ENCODE data around the gene MICU1.
"Not testable (repeated sequence)": the region's sequence is repeated elsewhere in the genome, so short reads cannot be mapped to it uniquely, and the experiment has no call there.

Gene MICU1

GRCh38 chr10:72513910-72514309 is 112.0 kb downstream of the MICU1 start:
- Histone ChIP-seq H3K4me3 (no peak overlapping the region), H3K27ac (no peak overlapping the region)

DNA sequence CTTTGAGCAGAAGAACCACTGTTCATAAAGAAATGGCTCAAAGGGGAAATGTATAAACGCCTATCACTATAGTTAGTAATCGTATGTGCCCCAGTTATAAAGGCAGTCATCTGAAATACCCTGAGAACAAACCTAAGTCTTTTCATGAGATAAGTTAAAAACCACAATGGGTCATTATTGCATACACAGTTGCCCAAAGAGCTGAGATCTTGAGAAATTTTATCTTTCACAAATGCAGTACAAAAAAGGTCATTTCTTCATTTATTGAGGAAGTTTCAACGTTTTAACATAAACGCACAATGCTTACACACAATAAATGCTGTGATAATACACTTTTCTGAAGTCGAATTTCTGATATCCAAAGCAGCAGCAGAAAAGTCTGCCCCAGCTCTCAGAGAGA is 114.4 kb downstream of the MICU1 start:
- H3K27ac ChIP-seq, result no peak overlapping the region
- no peak overlapping the region for H3K4me3 ChIP-seq

- no peak overlapping the region for H3K4me3 ChIP-seq
- no peak overlapping the region for H3K27ac ChIP-seq
Measured at GRCh38 chr10:72509941-72510340, 115.9 kb downstream of the MICU1 start.

GRCh38 chr10:72509206-72509799 is 116.6 kb downstream of the MICU1 start:
- Histone ChIP-seq H3K4me3 (no peak overlapping the region), H3K27ac (no peak overlapping the region)

DNA sequence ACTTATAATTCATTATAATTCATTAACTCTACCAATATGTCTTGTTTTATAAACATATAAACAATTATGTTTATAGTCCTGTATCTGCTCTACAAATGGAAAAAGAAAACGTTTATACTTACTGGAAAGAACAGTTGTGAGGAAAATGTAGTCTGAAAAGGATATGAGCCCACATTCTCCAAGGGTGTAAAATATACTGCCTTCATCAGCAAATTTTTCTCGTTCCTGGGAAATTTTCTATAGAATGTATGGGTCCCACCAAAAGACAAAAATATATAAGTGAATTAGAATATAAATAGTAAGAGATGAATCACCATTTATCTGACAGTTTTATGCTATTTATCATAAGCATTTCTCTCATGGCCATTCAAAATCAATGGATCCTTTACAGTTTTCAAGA is 117.8 kb downstream of the MICU1 start:
- no peak overlapping the region for H3K27ac ChIP-seq
- H3K4me3 ChIP-seq, result no peak overlapping the region

- H3K4me3 ChIP-seq, result no peak overlapping the region
Measured at GRCh38 chr10:72506474-72506873, 119.4 kb downstream of the MICU1 start.

GRCh38 chr10:72505435-72505834 is 120.4 kb downstream of the MICU1 start:
- Histone ChIP-seq H3K4me3 (no peak overlapping the region), H3K27ac (no peak overlapping the region)

More at GRCh38 chr10:72506474-72506873, 119.4 kb downstream of the MICU1 start:
- H3K27ac ChIP-seq, result no peak overlapping the region

DNA sequence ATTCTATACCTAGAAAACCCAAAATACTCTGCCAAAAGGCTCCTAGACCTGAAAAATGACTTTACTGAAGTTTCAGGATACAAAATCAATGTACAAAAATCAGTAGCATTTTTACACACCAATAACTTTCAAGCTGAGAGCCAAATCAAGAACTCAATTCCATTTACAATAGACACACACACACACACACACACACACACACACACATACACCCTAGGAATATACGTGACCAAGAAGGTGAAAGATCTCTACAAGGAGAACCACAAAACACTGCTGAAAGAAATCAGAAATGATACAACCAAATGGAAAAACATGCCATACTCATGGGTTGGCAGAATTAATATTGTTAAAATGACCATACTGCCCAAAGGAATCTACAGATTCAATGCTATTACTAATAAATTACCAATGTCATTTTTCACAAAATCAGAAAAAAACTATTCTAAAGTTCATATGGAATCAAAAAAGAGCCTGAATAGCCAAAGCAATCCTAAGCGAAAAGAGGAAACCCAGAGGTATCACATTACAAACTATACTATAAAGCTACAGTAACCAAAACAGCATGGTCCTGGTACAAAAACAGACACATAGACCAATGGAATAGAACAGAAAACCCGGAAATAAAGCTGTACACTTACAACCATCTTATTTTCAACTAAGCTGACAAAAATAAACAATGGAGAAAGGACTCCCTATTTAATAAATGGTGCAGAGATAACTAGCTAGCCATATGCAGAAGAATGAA is 122.0 kb downstream of the MICU1 start:
- Histone ChIP-seq H3K27ac (no peak overlapping the region), H3K4me3 (no peak overlapping the region)

DNA sequence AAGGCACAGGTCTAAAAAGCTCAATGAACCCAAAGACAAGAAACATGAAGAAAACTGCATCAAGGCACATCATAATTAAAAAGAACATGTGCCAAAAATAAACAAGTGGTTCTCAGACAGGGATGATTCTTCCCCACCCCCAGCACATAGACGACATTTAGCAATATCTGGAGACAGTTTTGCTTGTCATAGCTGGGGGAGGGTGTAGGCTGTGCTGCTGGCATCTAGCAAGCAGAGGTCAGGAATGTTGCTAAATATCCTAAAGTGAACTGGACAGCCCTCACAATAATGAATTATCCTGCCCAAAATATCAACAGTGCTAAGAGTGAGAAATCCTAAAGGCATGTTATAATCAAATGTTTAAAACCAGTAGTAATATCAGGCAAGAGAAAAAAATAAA is 122.6 kb downstream of the MICU1 start:
- Histone ChIP-seq H3K27ac (no peak overlapping the region), H3K4me3 (no peak overlapping the region)

GRCh38 chr10:72502581-72502980 is 123.3 kb downstream of the MICU1 start:
- Histone ChIP-seq H3K27ac (no peak overlapping the region), H3K4me3 (no peak overlapping the region)

GRCh38 chr10:72499701-72500100 is 126.2 kb downstream of the MICU1 start:
- no peak overlapping the region for H3K27ac ChIP-seq
- no peak overlapping the region for H3K4me3 ChIP-seq

DNA sequence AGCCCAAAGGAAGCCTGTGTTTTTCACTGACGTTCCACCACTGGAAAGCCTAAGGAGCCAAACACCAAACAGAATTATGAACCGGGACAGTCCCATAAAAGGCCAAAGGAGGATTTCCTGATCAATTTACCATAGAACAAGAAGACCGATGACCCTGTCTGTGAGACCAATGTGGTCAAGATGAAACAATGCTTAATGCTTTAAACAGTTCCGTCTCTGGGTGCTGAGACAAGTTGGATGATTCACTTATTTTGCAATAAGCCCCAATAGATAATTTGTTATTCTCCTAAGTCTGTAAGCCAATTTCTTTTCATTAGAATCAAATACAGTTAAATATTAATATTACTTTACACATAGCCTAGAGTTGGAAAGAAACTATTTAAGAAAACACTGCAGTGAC is 134.9 kb downstream of the MICU1 start:
- Histone ChIP-seq H3K27ac (no peak overlapping the region), H3K4me3 (no peak overlapping the region)

GRCh38 chr10:72487521-72487920 is 138.4 kb downstream of the MICU1 start:
- Histone ChIP-seq H3K27ac (no peak overlapping the region), H3K4me3 (no peak overlapping the region)

- Histone ChIP-seq H3K4me3 (no peak overlapping the region), H3K27ac (no peak overlapping the region)
Measured at GRCh38 chr10:72487116-72487515, 138.8 kb downstream of the MICU1 start.

GRCh38 chr10:72485701-72486100 is 140.2 kb downstream of the MICU1 start:
- no peak overlapping the region for H3K4me3 ChIP-seq
- no peak overlapping the region for H3K27ac ChIP-seq

- Histone ChIP-seq H3K27ac (no peak overlapping the region), H3K4me3 (no peak overlapping the region)
Measured at GRCh38 chr10:72484521-72484920, 141.4 kb downstream of the MICU1 start.

DNA sequence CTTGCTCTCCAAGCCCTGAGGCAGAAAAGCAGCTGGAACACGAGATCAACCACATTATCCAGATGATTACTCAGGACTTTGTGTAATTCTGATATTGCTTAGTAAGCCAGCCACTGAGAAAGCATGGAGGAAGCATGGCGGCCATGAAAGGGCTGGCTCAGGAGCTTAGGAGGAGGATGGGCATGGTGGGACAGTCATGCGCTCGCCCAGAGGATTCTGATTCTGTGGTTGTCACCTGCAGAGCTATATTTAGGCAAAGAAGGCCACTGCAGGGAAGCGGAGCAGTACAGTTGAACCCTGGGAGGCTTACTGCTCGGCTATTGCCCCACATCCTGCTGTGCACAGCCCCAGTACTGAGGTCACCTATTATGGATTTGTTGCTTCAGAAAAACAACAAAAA is 142.4 kb downstream of the MICU1 start:
- peak overlapping the region in 1 of 21 experiments; percentile 44 for H3K27ac ChIP-seq

DNA sequence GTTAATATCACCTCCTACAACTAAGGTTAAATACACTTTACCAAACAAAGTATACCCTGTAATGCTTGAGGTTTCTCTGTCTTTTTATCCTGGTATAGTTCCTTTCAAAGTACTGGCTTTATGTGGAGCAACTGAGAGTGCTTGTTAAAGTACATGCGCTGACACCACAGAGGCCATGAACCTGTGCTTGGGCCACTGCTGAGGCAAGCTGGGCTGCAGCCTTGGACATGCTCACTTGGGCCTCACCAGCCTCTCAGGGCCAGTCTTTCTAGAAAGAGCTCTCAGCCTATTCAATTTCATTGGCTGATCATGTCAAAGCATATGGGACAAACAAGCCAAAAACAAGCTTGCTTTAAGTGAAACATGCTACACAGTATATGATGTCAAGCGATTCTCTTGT is 145.0 kb downstream of the MICU1 start:
- H3K4me3 ChIP-seq, result no peak overlapping the region
- no peak overlapping the region for H3K27ac ChIP-seq

More for the DNA sequence above, 142.4 kb downstream of the MICU1 start:
- no peak overlapping the region for H3K4me3 ChIP-seq

DNA sequence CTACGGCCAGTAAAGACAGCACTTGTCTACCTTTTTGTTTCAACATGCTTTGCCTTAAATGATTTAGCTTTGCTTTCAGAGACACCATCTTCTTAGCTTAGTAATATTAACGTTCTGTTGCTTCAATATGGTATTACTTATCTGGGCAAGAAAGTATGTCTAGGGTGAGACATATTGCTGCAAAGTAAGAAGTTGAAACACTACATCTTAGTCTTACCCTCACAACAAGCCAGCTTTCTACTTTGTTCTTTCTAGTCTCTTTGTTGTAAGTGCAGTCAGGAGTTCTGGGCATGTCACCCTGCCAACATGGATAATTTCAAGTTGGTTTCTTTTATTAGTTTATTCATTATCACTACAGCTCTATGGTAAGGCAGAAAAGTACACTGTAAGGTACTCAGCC is 148.4 kb downstream of the MICU1 start:
- H3K4me3 ChIP-seq, result no peak overlapping the region

DNA sequence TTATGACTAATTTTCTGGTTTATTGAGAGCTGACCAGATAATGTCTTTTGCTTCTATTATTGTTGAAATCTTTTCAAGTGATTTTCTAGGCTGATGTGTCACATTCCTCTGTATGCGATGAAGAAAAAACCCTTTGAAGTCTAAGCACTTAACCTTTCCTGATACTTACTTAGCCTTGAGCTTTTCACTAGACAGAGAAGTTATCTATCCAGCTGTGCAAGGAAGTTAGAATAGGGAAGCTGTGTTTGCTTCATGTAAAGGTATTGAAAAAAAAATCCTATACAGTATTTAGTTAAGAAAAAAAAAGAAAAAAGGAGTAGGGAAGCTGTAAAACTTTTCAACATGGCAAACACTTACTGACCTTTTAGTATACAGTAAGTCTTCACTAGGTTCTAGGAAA is 153.6 kb downstream of the MICU1 start:
- Histone ChIP-seq H3K4me3 (no peak overlapping the region), H3K27ac (no peak overlapping the region)

More for the DNA sequence above, 148.4 kb downstream of the MICU1 start:
- no peak overlapping the region for H3K27ac ChIP-seq

DNA sequence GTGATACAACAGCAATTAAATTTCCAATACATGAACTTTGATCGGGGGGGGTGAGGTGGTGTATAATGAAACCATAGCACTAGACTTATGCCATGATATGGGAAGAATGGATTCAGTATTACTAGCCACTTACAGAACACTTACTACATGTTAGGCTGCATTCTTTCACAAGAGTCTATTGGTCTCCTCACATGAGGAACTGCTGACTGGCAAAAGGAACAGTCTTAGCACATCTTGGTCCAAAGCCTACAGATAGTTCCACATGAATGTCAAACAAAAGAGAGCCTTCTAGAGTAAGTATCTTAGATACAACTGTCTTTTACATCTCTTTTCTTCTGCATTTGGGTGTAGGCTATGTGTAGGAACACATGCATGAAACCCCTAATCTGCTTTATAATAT is 155.2 kb downstream of the MICU1 start:
- no peak overlapping the region for H3K27ac ChIP-seq
- H3K4me3 ChIP-seq, result no peak overlapping the region

DNA sequence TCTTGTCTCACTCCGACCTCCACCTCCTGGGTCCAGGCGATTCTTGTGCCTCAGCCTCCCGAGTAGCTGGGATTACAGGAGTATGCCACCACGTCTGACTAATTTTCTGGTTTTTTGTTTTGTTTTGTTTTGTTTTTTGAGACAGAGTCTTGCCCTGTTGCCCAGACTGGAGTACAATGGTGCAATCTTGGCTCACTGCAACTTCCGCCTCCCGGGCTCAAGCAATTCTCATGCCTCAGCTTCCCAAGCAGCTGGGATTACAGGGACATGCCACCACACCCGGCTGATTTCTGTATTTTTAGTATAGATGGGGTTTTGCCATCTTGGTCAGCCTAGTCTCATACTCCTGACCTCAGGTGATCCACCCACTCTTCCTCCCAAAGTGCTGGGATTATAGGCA is 158.8 kb downstream of the MICU1 start:
- not testable (repeated sequence) for H3K27ac ChIP-seq, H3K4me3 ChIP-seq

Measured in skin epidermis (tissue), 12 donors.